HG03139 (cell line): ENCODE results near the gene ZNF609.
"Not testable (repeated sequence)": the region's sequence is repeated elsewhere in the genome, so short reads cannot be mapped to it uniquely, and the experiment has no call there.

Experiments
- ATAC-seq: cut with Tn5 transposase; IDR thresholded peaks from one replicate; pipeline ENCODE4 v1.9.1; 2021; ENCODE audit not compliant: unreplicated experiment

The ZNF609 gene

GRCh38 chr15:64454282-64454681 lies 6.1 kb upstream of the ZNF609 start:
- no peak for ATAC-seq

- ATAC-seq, result no peak
These were observed 4.4 kb upstream of the ZNF609 start for GRCh38 chr15:64455961-64456371.

GRCh38 chr15:64456634-64457108 lies 3.7 kb upstream of the ZNF609 start:
- ATAC-seq, result no peak

- ATAC-seq, result no peak
These were observed 1.2 kb upstream of the ZNF609 start for GRCh38 chr15:64459066-64459781.

GRCh38 chr15:64460724-64461720 lies 644 bp downstream of the ZNF609 start:
- ATAC-seq, result no peak

- ATAC-seq, result no peak
These were observed 1.4 kb downstream of the ZNF609 start for GRCh38 chr15:64461721-64462162.

- no peak for ATAC-seq
These were observed 2.1 kb downstream of the ZNF609 start for GRCh38 chr15:64462492-64462891.

GRCh38 chr15:64464276-64465005 lies 4.1 kb downstream of the ZNF609 start:
- ATAC-seq, result no peak

GRCh38 chr15:64466408-64467141 lies 6.2 kb downstream of the ZNF609 start:
- no peak for ATAC-seq

- no peak for ATAC-seq
These were observed 11.8 kb downstream of the ZNF609 start for GRCh38 chr15:64472161-64472560.

- no peak for ATAC-seq
These were observed 14.5 kb downstream of the ZNF609 start for GRCh38 chr15:64474846-64475245.

GRCh38 chr15:64476550-64476949 lies 16.2 kb downstream of the ZNF609 start:
- ATAC-seq, result no peak

- ATAC-seq, result no peak
These were observed 18.5 kb downstream of the ZNF609 start for GRCh38 chr15:64478863-64479262.

GRCh38 chr15:64480891-64481290 lies 20.5 kb downstream of the ZNF609 start:
- ATAC-seq, result no peak

GRCh38 chr15:64483749-64484148 lies 23.4 kb downstream of the ZNF609 start:
- no peak for ATAC-seq

- no peak for ATAC-seq
These were observed 25.4 kb downstream of the ZNF609 start for GRCh38 chr15:64485796-64486195.

- no peak for ATAC-seq
These were observed 30.4 kb downstream of the ZNF609 start for GRCh38 chr15:64490598-64491259.

GRCh38 chr15:64493641-64494040 lies 33.3 kb downstream of the ZNF609 start:
- no peak for ATAC-seq

- not testable (repeated sequence) for ATAC-seq
These were observed 35.6 kb downstream of the ZNF609 start for GRCh38 chr15:64495968-64496367.
